SKM-1 treated with dmso at 0.1 percent for 144 hours (cell line): ENCODE measurements around the gene PTGER1.

ENCODE experiments used
- DNase-seq: peaks from one replicate; lab custom pipeline; 2025; ENCODE audit not compliant: unreplicated experiment; lab: John Stamatoyannopoulos, UW

The PTGER1 gene

DNA sequence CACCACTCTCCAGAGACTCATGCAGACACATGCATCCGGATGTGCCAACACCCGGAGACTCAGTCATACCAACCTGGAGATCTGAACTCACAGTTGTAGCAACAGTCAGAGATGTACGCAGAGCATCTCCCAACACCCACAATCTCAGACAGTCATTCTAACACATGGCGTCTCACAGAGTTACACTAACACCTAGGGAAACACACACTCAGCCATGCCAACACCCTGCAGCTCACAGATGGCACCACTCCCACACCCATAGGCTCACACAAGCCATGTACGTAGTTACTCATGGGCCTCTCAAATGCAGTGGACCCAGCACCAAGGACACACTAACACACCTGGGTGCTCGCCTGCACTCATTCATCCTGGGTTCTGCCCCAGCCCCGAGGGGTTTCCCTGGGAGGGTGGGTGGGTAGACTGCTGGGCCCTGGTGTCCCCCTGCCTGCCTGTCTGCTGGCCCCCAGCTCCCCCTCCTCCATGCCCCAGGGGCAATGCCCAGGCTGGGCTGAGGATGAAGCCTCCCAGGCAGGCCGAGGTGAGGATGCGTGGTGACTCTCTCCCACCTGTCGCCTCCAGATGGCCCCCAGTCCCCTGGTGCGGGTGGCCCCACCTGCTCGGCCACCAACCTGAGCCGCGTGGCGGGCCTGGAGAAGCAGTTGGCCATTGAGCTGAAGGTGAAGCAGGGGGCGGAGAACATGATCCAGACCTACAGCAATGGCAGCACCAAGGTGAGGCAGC lies 32.1 kb downstream of the PTGER1 start:
- no peak for DNase-seq

DNA sequence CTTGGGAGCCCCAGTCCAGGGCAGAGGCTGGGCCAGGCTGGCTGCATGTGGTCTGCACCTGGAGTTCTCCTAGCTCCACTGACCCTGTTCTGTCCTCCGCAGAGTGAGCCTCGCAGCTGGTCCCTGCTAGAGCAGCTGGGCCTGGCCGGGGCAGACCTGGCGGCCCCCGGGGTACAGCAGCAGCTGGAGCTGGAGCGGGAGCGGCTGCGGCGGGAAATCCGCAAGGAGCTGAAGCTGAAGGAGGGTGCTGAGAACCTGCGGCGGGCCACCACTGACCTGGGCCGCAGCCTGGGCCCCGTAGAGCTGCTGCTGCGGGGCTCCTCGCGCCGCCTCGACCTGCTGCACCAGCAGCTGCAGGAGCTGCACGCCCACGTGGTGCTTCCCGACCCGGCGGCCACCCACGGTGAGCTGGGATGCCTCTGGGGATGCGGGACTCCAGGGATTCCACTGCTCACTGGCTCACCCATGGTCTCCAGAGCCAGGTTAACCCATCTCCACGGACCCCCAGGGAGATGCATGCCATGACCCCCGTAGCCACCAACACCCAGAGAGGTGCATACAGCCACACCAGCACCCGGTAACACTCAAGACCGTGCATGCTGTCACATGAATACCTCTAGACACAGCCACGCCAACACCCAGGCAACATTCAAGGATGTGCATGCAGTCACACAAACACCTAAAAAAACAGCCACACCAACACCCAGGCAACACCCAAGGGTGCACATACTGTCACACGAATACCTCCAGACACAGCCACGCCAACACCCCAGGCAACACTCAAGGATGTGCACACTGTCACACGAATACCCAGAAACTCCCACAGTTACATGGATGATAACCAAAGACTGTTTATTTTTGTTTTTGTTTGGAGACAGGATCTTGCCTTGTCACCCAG lies 33.9 kb downstream of the PTGER1 start:
- no peak for DNase-seq

DNA sequence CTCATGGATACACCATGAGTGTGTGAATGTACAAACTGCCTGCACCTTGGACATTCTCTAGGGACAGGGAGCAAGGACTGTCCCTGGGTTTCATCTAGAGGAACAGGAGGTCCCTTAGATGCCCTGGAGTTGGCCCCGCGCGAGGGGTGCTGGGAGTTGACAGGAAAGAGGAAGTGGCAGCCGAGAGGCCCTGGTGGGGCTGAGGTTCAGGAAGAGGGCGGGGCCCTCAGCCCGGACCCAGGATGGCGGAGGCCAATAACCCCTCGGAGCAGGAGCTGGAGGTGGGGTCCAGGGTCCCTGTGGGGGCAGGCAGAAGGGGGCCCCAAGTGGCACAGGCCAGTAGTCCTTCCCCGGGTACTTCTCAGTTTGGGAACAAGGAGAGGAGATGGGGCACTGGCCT lies 35.1 kb downstream of the PTGER1 start:
- DNase-seq: peak; percentile 93

DNA sequence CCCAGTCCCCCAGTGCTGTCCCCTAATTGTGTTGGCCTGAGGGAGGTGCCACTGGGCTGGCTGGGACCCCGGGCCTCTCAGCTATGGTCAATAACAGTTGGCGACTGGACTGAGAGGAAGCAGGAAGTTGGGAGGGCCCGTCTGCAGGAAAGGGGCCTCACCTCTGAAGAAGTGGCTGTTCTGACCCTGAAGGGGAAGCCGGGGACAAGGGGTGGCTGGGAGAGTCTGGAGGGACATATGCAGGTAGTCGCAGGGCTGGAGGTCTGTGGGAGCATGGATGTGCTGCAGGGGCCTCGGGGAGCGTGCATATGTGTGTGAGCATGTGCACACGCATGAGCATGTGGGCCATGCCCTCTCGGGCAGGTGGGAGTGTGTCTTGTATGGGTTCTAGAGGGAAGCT lies 36.1 kb downstream of the PTGER1 start:
- DNase-seq: peak; percentile 53

DNA sequence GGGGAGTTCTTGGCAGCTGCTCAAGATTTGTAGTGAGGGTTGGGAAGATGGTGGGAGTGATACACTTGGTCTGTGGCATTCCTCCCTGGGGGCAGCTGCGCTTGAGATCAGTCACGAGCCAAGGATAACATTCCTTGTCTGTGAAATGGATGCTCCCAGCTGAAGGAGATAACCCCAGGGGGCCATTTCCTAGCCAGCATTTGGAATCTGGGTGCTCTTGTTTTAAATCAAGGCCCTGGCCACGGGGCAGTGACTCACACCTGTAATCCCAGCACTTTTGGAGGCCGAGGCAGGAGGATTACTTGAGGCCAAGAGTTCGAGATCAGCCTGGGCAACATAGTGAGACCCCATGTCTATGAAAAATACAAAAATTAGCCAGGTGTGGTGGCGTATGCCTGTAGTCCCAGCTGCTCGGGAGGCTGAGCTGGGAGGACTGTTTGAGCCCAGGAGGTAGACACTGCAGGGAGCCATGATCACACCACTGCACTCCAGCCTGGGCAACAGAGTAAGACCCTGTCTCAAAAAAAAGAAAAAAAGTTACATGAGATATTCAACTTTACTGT lies 37.5 kb downstream of the PTGER1 start:
- no peak for DNase-seq

DNA sequence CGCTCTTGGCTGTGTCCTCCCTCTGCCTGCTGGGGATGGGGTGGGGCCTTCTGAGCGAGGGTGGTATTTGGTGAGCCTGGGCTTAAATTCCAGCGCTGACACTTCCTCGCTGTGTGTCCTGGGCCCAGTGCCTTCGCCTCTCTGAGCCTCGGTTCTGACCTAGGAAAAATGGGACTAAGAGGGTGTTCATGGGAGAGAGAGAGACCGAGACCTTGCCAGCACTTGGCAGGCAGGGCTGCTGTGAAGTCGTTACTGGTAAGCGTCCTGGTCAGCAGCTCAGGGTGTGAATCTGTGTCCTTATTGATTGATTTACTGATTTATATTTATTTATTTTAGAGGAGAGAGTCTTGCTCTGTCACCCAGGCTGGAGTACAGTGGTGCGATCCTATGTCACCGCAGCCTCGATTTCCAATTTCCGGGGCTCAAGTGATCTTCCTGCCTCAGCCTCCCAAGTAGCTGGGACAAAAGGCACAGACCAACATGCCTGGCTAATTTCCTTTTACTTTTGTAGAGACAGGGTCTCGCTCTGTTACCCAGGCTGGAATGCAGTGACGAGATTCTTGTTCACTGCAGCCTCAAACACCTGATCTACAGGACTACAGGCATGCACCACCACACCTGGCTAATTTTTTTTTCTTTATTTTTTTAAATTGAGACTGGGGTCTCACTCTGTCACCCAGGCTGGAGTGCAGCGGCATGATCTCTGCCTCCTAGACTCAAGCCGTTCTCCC lies 39.7 kb downstream of the PTGER1 start:
- DNase-seq: no peak

DNA sequence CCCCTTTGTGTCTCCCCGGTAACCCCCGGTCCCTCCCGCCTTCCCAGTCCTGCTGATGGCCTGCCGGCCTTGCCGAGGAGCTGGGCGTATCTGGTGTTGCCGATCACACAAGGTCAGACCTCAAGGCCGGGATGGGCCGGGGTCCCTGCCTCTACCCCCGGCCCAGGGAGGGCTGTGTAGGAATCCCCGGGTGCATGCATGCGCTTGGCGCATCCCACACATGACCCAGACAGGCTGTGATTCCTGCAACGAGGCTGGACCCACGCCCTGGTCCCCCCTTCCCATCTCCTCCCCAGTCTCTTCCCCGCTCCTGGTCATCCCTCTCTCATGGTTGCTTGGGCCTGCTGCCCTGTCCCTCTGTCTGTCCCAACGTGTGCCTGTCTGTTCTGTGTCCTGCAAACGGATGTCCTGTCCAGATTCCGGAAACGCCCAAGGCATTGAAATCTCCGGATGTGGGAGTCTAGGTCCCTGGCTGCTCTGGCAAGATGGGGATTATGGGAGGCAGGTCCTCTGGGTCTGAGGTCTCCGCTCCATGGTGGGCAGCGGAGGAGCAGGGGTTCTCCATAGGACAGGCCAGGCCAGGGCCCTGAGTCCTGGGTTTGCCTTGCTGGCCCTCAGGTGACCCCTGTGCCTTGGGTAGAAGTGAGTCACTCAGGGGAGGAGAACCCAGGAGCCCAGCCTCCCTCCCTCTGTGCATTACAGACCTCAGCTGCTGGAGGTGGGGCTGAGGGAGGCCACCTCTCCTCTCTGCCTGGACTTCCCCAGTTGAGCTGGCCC lies 40.4 kb downstream of the PTGER1 start:
- DNase-seq: peak; percentile 54

DNA sequence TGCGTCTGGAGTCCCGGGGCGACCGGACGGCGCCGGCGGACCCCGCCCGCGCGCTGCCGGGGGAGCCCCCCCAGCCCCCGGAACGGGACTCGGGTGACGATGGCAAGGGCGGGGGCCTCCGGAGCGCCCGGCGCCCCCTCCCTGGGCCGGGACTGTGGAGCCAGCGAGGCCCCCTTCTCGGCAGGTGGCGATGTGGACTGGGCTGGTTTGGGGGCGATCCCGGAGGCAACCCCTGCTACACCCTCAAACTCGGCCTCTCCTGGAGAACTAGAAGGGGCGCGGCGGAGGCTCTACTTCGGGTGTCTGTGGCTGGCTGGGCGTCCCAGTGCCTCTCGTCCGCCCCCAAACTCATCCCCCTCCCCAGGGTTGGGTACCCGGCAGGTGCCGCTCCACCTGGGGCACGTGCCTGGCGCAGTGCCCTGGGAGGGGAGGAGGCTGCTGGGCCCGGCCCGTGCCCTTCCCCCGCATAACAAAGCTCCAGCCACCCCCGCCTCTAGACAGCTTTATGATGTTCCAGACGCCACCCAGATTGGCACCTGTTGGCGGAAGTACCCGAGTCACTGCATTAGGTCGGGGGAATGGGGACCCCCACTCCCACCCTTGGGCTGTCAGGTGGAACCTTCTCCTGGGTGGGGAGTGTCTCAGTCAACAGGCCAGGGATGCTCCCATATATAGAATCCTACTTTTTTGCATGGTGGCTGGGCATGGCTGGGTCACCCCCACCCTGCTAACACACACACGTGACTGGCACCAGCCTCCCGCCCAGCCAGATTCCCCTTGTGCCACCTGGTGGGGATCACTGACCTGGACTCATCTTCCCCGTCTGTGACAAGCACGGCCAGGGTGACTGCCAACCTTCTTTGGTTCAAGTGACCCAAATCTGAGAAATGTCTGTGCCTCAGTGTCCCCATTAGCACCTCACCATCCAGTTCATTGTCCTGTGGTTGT lies 41.3 kb downstream of the PTGER1 start:
- no peak for DNase-seq

DNA sequence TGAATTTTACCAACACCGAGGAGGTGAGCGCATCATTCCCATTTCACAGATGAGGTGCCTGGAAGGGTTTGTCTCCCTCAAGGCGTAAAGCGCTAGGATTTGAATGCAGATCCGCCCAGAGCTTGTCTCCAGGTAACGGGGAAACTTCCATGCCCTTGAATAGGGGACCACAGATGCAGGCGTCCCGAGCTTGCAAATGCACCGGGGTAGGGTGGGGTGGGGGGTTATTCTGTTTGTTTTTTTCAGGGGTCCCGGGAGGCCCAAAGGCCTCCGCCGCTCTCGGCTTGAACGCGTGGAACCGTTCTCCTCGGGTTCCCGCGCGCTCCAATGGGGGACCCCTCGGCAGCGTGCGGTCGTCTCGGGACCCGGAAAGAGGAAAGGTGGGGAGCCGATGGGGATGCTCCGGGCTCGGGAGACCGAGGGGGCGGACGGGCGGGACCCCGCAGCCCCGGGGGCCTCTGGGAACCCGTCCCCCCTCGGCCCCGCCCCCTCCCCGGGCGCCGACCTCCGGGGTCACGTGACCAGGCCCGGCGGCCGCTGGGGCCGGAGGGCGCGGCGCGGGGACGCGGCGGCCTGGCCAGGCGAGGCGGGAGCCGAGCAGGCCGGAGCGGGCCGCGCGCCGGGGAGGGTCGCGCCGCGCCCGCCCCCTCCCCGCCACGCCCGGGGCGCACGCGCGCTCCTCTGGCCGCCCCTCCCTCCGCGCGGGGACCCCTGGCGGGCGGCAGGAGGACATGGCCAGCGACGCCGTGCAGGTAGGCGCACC lies 42.2 kb downstream of the PTGER1 start, which contains the start of gene PKN1:
TSS of gene PKN1 (plus strand) at position 516 of the 763 bp plus-strand sequence. CDS start at position 732, 216 bp downstream.
- peak; percentile 38 for DNase-seq

DNA sequence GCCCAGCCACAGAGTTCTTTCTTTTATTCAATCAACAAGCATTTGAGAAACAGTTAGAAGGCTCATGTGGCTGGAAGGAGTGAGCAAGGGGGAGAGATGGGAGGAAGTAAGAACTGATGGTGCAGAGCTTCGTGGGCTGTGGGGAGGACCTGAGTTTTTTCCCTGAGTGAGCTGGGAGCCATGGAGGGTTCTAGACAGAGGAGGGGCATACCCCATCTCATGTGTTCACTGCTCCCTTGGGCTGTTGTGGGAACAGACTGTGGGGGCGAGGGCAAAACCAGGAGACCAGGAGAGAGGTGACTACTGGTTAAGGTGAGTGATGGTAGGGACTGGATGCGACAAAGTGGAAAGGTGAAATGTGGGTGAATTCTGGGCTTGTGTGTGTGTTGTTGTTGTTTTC lies 44.4 kb downstream of the PTGER1 start:
- DNase-seq: no peak

DNA sequence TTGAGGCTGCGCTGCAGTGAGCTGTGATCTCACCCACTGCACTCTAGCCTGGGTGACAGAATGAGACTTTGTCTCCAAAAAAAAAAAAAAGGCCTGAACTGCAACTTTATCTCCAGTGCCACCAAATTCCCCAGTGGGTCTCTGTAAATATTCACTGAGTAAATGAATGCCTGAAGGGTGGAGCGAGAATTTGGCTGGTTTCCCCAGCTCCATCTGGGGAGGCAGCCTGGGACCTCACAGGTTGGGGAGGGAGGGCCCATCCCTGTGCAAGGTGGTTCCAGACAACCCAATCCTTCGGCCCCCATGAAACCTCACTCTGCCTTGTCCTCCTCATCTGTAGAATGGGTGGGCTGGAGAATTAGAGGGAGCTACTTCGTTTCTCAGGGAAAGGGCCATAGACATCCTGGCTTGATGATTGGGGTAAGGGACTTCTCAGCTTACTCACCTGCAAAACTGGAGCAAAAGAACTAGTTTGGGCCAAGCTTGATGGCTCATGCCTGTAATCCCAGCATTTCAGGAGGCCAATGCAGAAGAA lies 46.2 kb downstream of the PTGER1 start:
- DNase-seq: no peak

DNA sequence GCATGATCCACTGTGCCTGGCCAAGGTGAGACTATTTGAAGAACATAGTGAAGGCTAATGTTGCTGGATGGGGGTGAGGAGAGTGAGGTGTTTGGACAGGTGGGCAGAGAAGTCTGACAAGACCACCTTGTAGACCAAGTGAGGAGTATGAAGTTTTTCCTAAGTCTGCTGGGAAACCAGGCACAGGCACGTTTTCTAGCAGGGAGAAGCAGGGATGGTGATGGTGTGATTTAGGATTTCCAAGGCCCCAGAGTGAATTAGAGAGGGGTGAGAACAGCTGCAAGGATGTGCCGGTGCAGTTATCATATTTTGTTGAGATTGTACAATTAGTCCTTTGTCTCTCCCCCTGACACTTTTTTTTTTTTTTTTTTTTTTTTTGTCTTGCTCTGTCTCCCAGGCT lies 47.7 kb downstream of the PTGER1 start:
- no peak for DNase-seq

DNA sequence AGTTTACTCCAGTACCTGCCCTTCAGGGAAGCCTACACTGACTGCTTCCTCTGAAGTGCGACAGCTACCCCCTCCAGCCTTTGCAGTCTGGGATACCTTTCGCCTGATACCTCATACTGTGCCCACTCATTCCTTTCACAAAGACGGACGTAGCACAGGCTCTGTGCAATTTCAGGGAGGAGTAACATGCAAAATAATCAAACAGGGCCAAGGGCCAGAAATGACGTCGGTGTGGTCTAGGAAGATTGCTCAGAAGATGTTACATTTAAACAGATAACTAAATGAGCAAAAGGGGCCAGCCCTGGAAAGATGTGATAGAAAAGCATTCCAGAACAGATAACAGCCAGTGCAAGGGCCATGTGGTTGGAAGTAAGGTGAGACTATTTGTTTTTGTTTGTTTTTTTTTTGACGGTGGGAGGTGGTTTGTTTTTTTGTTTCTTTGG lies 49.4 kb downstream of the PTGER1 start:
- DNase-seq: no peak
